ENCODE data around the gene SERPINA4. TPM values are rescaled to one million over a fixed set of nuclear protein-coding genes. Genes with fewer than 3 reads are reported as not detected.

Gene SERPINA4, protein sequence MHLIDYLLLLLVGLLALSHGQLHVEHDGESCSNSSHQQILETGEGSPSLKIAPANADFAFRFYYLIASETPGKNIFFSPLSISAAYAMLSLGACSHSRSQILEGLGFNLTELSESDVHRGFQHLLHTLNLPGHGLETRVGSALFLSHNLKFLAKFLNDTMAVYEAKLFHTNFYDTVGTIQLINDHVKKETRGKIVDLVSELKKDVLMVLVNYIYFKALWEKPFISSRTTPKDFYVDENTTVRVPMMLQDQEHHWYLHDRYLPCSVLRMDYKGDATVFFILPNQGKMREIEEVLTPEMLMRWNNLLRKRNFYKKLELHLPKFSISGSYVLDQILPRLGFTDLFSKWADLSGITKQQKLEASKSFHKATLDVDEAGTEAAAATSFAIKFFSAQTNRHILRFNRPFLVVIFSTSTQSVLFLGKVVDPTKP
- total RNA-seq: not detected in 2 replicates
- not detected in 2 replicates for polyA plus RNA-seq

GRCh38 chr14:94560751-94561655, at the start of gene SERPINA4:
TSS of gene SERPINA4 (plus strand) at chr14:94561442. CDS start at chr14:94563483, 2,041 bp downstream.
- H3K27ac ChIP-seq: no peak within 1 kb of the TSS
- DNase-seq (ENCODE audit: low read depth in 1 of 2, low spot score in 1 of 2): no peak
- H3K36me3 ChIP-seq: no peaks in the 10 kb centered on the region
- no peaks in the 10 kb centered on the region for H3K9me3 ChIP-seq (ENCODE audit: low read depth)
- H3K27me3 ChIP-seq: no peaks in the 10 kb centered on the region
- no peaks in the 10 kb centered on the region for H3K4me1 ChIP-seq (ENCODE audit: low read depth)
- H3K4me3 ChIP-seq: no peak within 1 kb of the TSS
- TF ChIP-seq, protein P1, sequence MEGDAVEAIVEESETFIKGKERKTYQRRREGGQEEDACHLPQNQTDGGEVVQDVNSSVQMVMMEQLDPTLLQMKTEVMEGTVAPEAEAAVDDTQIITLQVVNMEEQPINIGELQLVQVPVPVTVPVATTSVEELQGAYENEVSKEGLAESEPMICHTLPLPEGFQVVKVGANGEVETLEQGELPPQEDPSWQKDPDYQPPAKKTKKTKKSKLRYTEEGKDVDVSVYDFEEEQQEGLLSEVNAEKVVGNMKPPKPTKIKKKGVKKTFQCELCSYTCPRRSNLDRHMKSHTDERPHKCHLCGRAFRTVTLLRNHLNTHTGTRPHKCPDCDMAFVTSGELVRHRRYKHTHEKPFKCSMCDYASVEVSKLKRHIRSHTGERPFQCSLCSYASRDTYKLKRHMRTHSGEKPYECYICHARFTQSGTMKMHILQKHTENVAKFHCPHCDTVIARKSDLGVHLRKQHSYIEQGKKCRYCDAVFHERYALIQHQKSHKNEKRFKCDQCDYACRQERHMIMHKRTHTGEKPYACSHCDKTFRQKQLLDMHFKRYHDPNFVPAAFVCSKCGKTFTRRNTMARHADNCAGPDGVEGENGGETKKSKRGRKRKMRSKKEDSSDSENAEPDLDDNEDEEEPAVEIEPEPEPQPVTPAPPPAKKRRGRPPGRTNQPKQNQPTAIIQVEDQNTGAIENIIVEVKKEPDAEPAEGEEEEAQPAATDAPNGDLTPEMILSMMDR (IDR thresholded peaks at IDR 0.05; ENCODE audit: low read depth, low read length): no peak

- Histone ChIP-seq H3K27ac (no peak overlapping the region), H3K4me1 (ENCODE audit: low read depth) (no peaks in the 10 kb centered on the region), H3K4me3 (no peak overlapping the region), H3K9me3 (ENCODE audit: low read depth) (no peaks in the 10 kb centered on the region), H3K36me3 (no peaks in the 10 kb centered on the region), H3K27me3 (no peaks in the 10 kb centered on the region)
- TF ChIP-seq, protein P1 (IDR thresholded peaks at IDR 0.05; ENCODE audit: low read depth, low read length): no peak
- no peak for DNase-seq (ENCODE audit: low read depth in 1 of 2, low spot score in 1 of 2)
These were observed 46.9 kb upstream of the SERPINA4 start for GRCh38 chr14:94514351-94514750.

DNA sequence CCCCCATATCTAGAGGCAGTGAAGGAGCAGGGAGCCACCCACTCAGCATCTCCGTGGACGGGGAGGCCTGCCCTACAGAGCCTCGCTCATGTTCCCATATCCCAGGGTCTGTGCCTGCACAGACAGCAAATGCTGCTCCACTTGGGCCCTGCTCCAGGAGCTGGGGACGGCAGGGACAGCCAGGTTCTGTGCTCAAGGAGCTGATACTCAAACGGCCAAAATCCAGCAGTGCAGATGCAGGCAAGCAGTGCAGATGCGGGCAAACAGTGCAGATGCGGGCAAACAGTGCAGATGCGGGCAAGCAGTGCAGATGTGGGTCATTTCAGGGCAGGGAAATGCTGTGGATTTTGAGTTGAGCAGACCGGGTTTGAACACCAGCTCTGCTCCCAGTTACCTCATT, 45.8 kb upstream of the SERPINA4 start:
- no peaks in the 10 kb centered on the region for H3K36me3 ChIP-seq
- H3K4me3 ChIP-seq: no peak overlapping the region
- TF ChIP-seq, protein P1 (IDR thresholded peaks at IDR 0.05; ENCODE audit: low read depth, low read length): no peak
- no peaks in the 10 kb centered on the region for H3K9me3 ChIP-seq (ENCODE audit: low read depth)
- no peaks in the 10 kb centered on the region for H3K27me3 ChIP-seq
- DNase-seq (ENCODE audit: low read depth in 1 of 2, low spot score in 1 of 2): no peak
- no peaks in the 10 kb centered on the region for H3K4me1 ChIP-seq (ENCODE audit: low read depth)
- H3K27ac ChIP-seq: no peak overlapping the region

- no peak for DNase-seq (ENCODE audit: low read depth in 1 of 2, low spot score in 1 of 2)
- Histone ChIP-seq H3K4me1 (ENCODE audit: low read depth) (no peaks in the 10 kb centered on the region), H3K9me3 (ENCODE audit: low read depth) (no peaks in the 10 kb centered on the region), H3K36me3 (no peaks in the 10 kb centered on the region), H3K27ac (no peak overlapping the region), H3K27me3 (no peaks in the 10 kb centered on the region), H3K4me3 (no peak overlapping the region)
- TF ChIP-seq, protein P1 (IDR thresholded peaks at IDR 0.05; ENCODE audit: low read depth, low read length): no peak
These were observed 45.4 kb upstream of the SERPINA4 start for GRCh38 chr14:94515856-94516255.

- H3K27ac ChIP-seq: no peak overlapping the region
- no peak overlapping the region for H3K4me3 ChIP-seq
- H3K36me3 ChIP-seq: no peaks in the 10 kb centered on the region
- no peaks in the 10 kb centered on the region for H3K4me1 ChIP-seq (ENCODE audit: low read depth)
- H3K27me3 ChIP-seq: no peaks in the 10 kb centered on the region
- no peaks in the 10 kb centered on the region for H3K9me3 ChIP-seq (ENCODE audit: low read depth)
- TF ChIP-seq, protein P1 (IDR thresholded peaks at IDR 0.05; ENCODE audit: low read depth, low read length): no peak
- DNase-seq (ENCODE audit: low read depth in 1 of 2, low spot score in 1 of 2): no peak
These were observed 44.0 kb upstream of the SERPINA4 start for GRCh38 chr14:94517248-94517640.
